ENCODE results near the gene RETREG1. TPM values are rescaled to one million over a fixed set of nuclear protein-coding genes. Genes with fewer than 3 reads are reported as not detected.

Gene RETREG1
- total and polyA plus RNA-seq, 3 donors from 2014 or later: 24.8 to 103 (median 55.4) TPM

DNA sequence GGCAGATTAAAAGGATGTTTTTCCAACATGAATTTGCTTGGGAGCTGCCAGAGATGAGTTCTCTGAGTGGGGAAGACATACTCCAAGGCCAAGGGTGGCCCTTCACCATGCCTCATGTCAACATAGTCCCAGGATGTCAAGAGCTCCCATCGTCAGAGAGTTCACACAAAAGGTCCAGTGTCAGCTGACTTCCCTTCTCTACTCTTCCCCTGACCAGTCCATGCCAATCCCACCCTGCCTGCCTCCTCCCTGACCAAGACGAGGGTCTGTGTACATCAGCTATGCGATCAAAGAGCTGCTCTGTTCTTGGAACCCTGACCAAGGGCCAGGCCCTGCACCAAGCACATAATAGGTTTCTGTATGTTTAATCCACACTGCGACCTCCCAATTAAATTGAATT, 80.0 kb downstream of the RETREG1 start:
- no peaks in the 10 kb centered on the region for H3K9me3 ChIP-seq
- WGBS, 2 donors: 94% methylated on average over 4 of the region's 4 CpGs
- no peaks in the 10 kb centered on the region for H3K4me1 ChIP-seq
- H3K27me3 ChIP-seq: no peaks in the 10 kb centered on the region
- H3K4me3 ChIP-seq: no peak overlapping the region
- TF ChIP-seq, protein P1, sequence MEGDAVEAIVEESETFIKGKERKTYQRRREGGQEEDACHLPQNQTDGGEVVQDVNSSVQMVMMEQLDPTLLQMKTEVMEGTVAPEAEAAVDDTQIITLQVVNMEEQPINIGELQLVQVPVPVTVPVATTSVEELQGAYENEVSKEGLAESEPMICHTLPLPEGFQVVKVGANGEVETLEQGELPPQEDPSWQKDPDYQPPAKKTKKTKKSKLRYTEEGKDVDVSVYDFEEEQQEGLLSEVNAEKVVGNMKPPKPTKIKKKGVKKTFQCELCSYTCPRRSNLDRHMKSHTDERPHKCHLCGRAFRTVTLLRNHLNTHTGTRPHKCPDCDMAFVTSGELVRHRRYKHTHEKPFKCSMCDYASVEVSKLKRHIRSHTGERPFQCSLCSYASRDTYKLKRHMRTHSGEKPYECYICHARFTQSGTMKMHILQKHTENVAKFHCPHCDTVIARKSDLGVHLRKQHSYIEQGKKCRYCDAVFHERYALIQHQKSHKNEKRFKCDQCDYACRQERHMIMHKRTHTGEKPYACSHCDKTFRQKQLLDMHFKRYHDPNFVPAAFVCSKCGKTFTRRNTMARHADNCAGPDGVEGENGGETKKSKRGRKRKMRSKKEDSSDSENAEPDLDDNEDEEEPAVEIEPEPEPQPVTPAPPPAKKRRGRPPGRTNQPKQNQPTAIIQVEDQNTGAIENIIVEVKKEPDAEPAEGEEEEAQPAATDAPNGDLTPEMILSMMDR (IDR thresholded peaks at IDR 0.05): no peak
- TF ChIP-seq POLR2A (IDR thresholded peaks at IDR 0.05): no peak
- no peak for DNase-seq
- H3K27ac ChIP-seq: no peak overlapping the region
- intact Hi-C loops (cut with DNase I; ENCODE audit: low total_unique reads): no loop called here
- no peaks in the 10 kb centered on the region for H3K36me3 ChIP-seq (ENCODE audit: low read depth, missing control alignments)

- no peaks in the 10 kb centered on the region for H3K27me3 ChIP-seq
- H3K27ac ChIP-seq: no peak overlapping the region
- H3K36me3 ChIP-seq (ENCODE audit: low read depth, missing control alignments): no peaks in the 10 kb centered on the region
- DNase-seq: no peak
- no peaks in the 10 kb centered on the region for H3K4me1 ChIP-seq
- H3K4me3 ChIP-seq: no peak overlapping the region
- no peaks in the 10 kb centered on the region for H3K9me3 ChIP-seq
- 58 to 73% methylated on average over 6 of the region's 6 CpGs for WGBS, 2 donors
- TF ChIP-seq POLR2A (IDR thresholded peaks at IDR 0.05): no peak
- TF ChIP-seq, protein P1 (IDR thresholded peaks at IDR 0.05): no peak
- intact Hi-C loops (cut with DNase I; ENCODE audit: low total_unique reads): no loop called here
These were observed 80.6 kb downstream of the RETREG1 start for GRCh38 chr5:16536246-16536645.

DNA sequence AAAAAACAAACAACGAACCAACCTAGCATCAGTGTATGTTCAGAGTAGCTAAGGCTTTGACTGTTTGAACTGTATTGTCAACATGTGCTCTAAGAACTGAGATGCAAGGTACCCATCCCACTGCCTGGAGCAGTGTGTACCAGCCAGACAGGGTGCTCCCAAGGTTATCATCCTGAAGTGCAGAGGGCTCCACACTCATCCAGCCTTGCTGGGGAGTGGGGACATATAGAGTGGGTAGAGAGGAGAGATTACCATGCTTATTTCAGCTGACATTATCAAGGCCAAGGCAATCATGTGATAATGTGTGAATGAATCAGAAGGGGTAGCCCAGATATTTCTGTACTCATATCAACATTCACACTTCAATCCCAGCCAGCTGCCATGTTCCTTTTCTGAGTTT, 82.5 kb downstream of the RETREG1 start:
- no peak for DNase-seq
- H3K4me1 ChIP-seq: no peaks in the 10 kb centered on the region
- no peak overlapping the region for H3K27ac ChIP-seq
- H3K4me3 ChIP-seq: no peak overlapping the region
- intact Hi-C loops (cut with DNase I; ENCODE audit: low total_unique reads): no loop called here
- WGBS, 2 donors: 94 to 100% methylated on average over 1 of the region's 1 CpG
- H3K9me3 ChIP-seq: no peaks in the 10 kb centered on the region
- no peaks in the 10 kb centered on the region for H3K27me3 ChIP-seq
- no peaks in the 10 kb centered on the region for H3K36me3 ChIP-seq (ENCODE audit: low read depth, missing control alignments)
- TF ChIP-seq, protein P1 (IDR thresholded peaks at IDR 0.05): no peak
- TF ChIP-seq POLR2A (IDR thresholded peaks at IDR 0.05): no peak

- Histone ChIP-seq H3K9me3 (no peaks in the 10 kb centered on the region), H3K27me3 (no peaks in the 10 kb centered on the region), H3K36me3 (ENCODE audit: low read depth, missing control alignments) (no peaks in the 10 kb centered on the region), H3K4me1 (no peaks in the 10 kb centered on the region), H3K4me3 (no peak overlapping the region), H3K27ac (no peak overlapping the region)
- intact Hi-C loops (cut with DNase I; ENCODE audit: low total_unique reads): no loop called here
- WGBS, 2 donors: 67 to 74% methylated on average over 4 of the region's 4 CpGs
- DNase-seq: no peak
- TF ChIP-seq POLR2A (IDR thresholded peaks at IDR 0.05): no peak
- TF ChIP-seq, protein P1 (IDR thresholded peaks at IDR 0.05): no peak
These were observed 85.6 kb downstream of the RETREG1 start for GRCh38 chr5:16531063-16531648.

DNA sequence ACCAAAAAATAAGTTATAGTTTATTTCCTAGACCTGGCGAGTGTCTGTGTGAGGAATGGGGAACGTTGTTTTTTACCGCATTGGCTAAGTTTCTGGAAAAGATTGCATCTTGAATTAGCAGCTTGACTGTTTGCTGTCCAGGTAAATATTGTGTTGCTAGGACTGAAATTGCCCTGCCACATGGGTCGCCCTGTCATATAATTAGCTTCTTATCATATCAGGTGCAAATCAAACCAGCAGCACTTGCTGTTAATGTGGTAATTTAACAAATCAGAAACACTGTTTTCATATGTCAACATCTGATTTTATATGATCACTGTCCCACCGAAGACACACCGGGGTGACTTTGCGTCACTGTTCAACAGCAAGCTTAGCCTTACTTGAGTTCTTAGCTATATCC, 87.5 kb downstream of the RETREG1 start:
- Histone ChIP-seq H3K27me3 (no peaks in the 10 kb centered on the region), H3K4me1 (no peaks in the 10 kb centered on the region), H3K27ac (no peak overlapping the region), H3K9me3 (no peaks in the 10 kb centered on the region), H3K36me3 (ENCODE audit: low read depth, missing control alignments) (no peaks in the 10 kb centered on the region), H3K4me3 (no peak overlapping the region)
- no peak for DNase-seq
- WGBS, 2 donors: 88 to 92% methylated on average over 7 of the region's 7 CpGs
- intact Hi-C loops (cut with DNase I; ENCODE audit: low total_unique reads): no loop called here
- TF ChIP-seq, protein P1 (IDR thresholded peaks at IDR 0.05): no peak
- no peak for TF ChIP-seq POLR2A (IDR thresholded peaks at IDR 0.05)

All from testis (tissue), 3 donors.